HepG2 (cell line): ENCODE measurements around the gene LRRC45. TPM values are rescaled to one million over a fixed set of nuclear protein-coding genes. Genes with fewer than 3 reads are reported as not detected.

Source experiments
- AFF4 ChIP-seq: sonication (generic); formaldehyde crosslinking; IDR thresholded peaks from 2 replicates; pipeline ENCODE4 v1.4.0; 2020; ENCODE audit warnings: missing genetic modification reagents
- ATF1 ChIP-seq: IDR thresholded peaks from 2 replicates; pipeline ENCODE4 v1.6.1; 2016; ENCODE audit warnings: mild to moderate bottlenecking, control low read depth
- ESRRA ChIP-seq: sonication (generic); formaldehyde crosslinking; IDR thresholded peaks from 2 replicates; pipeline ENCODE4 v1.5.1; 2020; ENCODE audit warnings: mild to moderate bottlenecking, low read depth, missing genetic modification reagents
- ISX ChIP-seq: sonication (generic); formaldehyde crosslinking; conservative IDR thresholded peaks from 2 replicates; pipeline ENCODE4 v1.5.0; 2020; ENCODE audit warnings: missing genetic modification reagents
- KDM5A ChIP-seq: fragments of 200-600 bp; sonication (generic); IDR thresholded peaks from 2 replicates; pipeline ENCODE4 v1.7.0; 2018; ENCODE audit warnings: antibody characterized with exemption, mild to moderate bottlenecking, low read length, borderline replicate concordance
- KLF9 ChIP-seq: IDR thresholded peaks from 2 replicates; pipeline ENCODE4 v1.6.1; 2016; ENCODE audit warnings: low read depth
- PAF1 ChIP-seq: IDR thresholded peaks from 2 replicates; pipeline ENCODE4 v1.6.1; 2016; ENCODE audit warnings: missing genetic modification reagents, missing compliant biosample characterization
- RNF2 ChIP-seq: fragments of 450-650 bp; conservative IDR thresholded peaks from 2 replicates; pipeline ENCODE4 v1.6.1; 2016; ENCODE audit warnings: low read depth
- SRY ChIP-seq: sonication (generic); formaldehyde crosslinking; IDR thresholded peaks from 2 replicates; pipeline ENCODE4 v1.8.0; 2022; ENCODE audit warnings: mild to moderate bottlenecking, missing genetic modification reagents
- SUZ12 ChIP-seq: fragments of 150-350 bp; IDR thresholded peaks from 2 replicates; pipeline ENCODE4 v1.6.1; 2014; ENCODE audit warnings: low read depth, low read length
- THRA ChIP-seq: sonication (generic); formaldehyde crosslinking; IDR thresholded peaks from 2 replicates; pipeline ENCODE4 v1.4.0; 2020; ENCODE audit warnings: missing genetic modification reagents, borderline replicate concordance
- TIGD3 ChIP-seq: sonication (generic); formaldehyde crosslinking; IDR thresholded peaks from 2 replicates; pipeline ENCODE4 v1.5.1; 2020; ENCODE audit warnings: mild to moderate bottlenecking, missing genetic modification reagents, borderline replicate concordance
- ZNF503 ChIP-seq: sonication (generic); formaldehyde crosslinking; IDR thresholded peaks from 2 replicates; pipeline ENCODE4 v1.4.0; 2020; ENCODE audit warnings: missing genetic modification reagents
- ZNF569 ChIP-seq: sonication (generic); formaldehyde crosslinking; IDR thresholded peaks from 2 replicates; pipeline ENCODE4 v1.5.0; 2020; ENCODE audit warnings: mild to moderate bottlenecking, missing genetic modification reagents, moderate library complexity, borderline replicate concordance
- ZNF883 ChIP-seq: sonication (generic); formaldehyde crosslinking; IDR thresholded peaks from 2 replicates; pipeline ENCODE4 v1.5.1; 2020; ENCODE audit warnings: mild to moderate bottlenecking, missing genetic modification reagents; ENCODE audit errors: not compliant biosample characterization
- polyA plus RNA-seq, 8 experiments: library from polyadenylated mRNA; depleted of rRNA in 3 of 8; stranded (reverse) in 7 of 8; unstranded in 1 of 8; fragments of >200 nt; fragmentation: Illumina TruSeq in 4 of 8; extraction: Trizol in 4 of 8; gene quantifications; 2 replicates each; pipeline versions ENCODE4 v1.2.1 to v1.2.3, GENCODE V29; 2011 to 2016; ENCODE audit warnings: low read depth in 4 of 8, missing spikeins in 1 of 8, mixed read lengths in 1 of 8; ENCODE audit not compliant: insufficient read depth in 1 of 8
- total RNA-seq, 5 experiments: library from RNA; depleted of rRNA; stranded (reverse); fragments of >200 nt; fragmentation: Illumina TruSeq; extraction: Trizol; gene quantifications; 2 replicates each; pipeline ENCODE4 v1.2.3, GENCODE V29; 2016; ENCODE audit warnings: low read depth in 1 of 5
- TF ChIP-seq, protein P1 (sequence below): sonication (generic); formaldehyde crosslinking; conservative IDR thresholded peaks from 2 replicates; pipeline ENCODE4 v1.8.0; 2022; ENCODE audit warnings: low read depth, missing genetic modification reagents
- TF ChIP-seq, protein P2 (sequence below): sonication (generic); formaldehyde crosslinking; IDR thresholded peaks from 2 replicates; pipeline ENCODE4 v1.8.0; 2023; ENCODE audit warnings: mild to moderate bottlenecking, missing genetic modification reagents

LRRC45 gene
- total and polyA plus RNA-seq, 2 of the 13 experiments (the other 11 are each of a cell fraction or from before 2014, with no cell fraction given), result 11.6 to 48.1 TPM

GRCh38 chr17:81999976-82000802, 22.9 kb upstream of the LRRC45 start (continued):
- TF ChIP-seq THRA, result no peak
- TF ChIP-seq RNF2, result no peak
- TF ChIP-seq SRY (CRISPR knock-in tag), result 0 out of 2 replicates have a peak, but pooled peaks have one; percentile 8
- no peak for TF ChIP-seq ISX (CRISPR knock-in tag)
- TF ChIP-seq, protein P1, sequence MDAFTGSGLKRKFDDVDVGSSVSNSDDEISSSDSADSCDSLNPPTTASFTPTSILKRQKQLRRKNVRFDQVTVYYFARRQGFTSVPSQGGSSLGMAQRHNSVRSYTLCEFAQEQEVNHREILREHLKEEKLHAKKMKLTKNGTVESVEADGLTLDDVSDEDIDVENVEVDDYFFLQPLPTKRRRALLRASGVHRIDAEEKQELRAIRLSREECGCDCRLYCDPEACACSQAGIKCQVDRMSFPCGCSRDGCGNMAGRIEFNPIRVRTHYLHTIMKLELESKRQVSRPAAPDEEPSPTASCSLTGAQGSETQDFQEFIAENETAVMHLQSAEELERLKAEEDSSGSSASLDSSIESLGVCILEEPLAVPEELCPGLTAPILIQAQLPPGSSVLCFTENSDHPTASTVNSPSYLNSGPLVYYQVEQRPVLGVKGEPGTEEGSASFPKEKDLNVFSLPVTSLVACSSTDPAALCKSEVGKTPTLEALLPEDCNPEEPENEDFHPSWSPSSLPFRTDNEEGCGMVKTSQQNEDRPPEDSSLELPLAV, result no peak
- peak; percentile 89 for TF ChIP-seq AFF4 (CRISPR knock-in tag)
- TF ChIP-seq ATF1 (CRISPR knock-in tag), result no peak
- TF ChIP-seq ZNF569 (CRISPR knock-in tag), result no peak
- TF ChIP-seq, protein P2, sequence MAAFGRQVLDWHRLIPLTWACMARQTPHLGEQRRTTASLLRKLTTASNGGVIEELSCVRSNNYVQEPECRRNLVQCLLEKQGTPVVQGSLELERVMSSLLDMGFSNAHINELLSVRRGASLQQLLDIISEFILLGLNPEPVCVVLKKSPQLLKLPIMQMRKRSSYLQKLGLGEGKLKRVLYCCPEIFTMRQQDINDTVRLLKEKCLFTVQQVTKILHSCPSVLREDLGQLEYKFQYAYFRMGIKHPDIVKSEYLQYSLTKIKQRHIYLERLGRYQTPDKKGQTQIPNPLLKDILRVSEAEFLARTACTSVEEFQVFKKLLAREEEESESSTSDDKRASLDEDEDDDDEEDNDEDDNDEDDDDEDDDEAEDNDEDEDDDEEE (CRISPR knock-in tag), result no peak
- TF ChIP-seq PAF1 (CRISPR knock-in tag), result peak; percentile 68; the same call in 1 of the 2 replicates
- no peak; the same call in 1 of the 2 replicates for TF ChIP-seq ZNF503
- TF ChIP-seq TIGD3 (CRISPR knock-in tag), result peak; percentile 18; the same call in 1 of the 2 replicates
- no peak for TF ChIP-seq SUZ12
- TF ChIP-seq ESRRA (CRISPR knock-in tag), result no peak
- TF ChIP-seq KLF9, result no peak
- TF ChIP-seq KDM5A, result no peak; the same call in 1 of the 2 replicates
- peak; percentile 82 for TF ChIP-seq ZNF883 (CRISPR knock-in tag)
